ENCODE data around the gene PSME3IP1. TPM values are rescaled to one million over a fixed set of nuclear protein-coding genes. Genes with fewer than 3 reads are reported as not detected.

The PSME3IP1 gene
- total RNA-seq, 3 donors from 2014 or later (not counting 1 experiment from before 2014, with no cell fraction given) = 129 to 148 (median 133) TPM

- no peak overlapping the region for H3K27ac Mint-ChIP-seq
- H3K4me1 ChIP-seq (ENCODE audit: control insufficient read depth, insufficient read depth, low read length) = no peaks in the 10 kb centered on the region
- H3K27me3 Mint-ChIP-seq (ENCODE audit: low read depth in 2 of 2) = no peaks in the 10 kb centered on the region
- H3K4me1 Mint-ChIP-seq = no peaks in the 10 kb centered on the region
- DNase-seq (no peak), ATAC-seq (no peak)
- intact Hi-C loops (cut with micrococcal nuclease) = no loop called here
- no peak overlapping the region for H3K27ac ChIP-seq (ENCODE audit: low read length)
- WGBS (ENCODE audit: insufficient coverage) = 94% methylated on average over 3 of the region's 4 CpGs
- H3K9me3 Mint-ChIP-seq = no peaks in the 10 kb centered on the region
- TF ChIP-seq, protein P1, sequence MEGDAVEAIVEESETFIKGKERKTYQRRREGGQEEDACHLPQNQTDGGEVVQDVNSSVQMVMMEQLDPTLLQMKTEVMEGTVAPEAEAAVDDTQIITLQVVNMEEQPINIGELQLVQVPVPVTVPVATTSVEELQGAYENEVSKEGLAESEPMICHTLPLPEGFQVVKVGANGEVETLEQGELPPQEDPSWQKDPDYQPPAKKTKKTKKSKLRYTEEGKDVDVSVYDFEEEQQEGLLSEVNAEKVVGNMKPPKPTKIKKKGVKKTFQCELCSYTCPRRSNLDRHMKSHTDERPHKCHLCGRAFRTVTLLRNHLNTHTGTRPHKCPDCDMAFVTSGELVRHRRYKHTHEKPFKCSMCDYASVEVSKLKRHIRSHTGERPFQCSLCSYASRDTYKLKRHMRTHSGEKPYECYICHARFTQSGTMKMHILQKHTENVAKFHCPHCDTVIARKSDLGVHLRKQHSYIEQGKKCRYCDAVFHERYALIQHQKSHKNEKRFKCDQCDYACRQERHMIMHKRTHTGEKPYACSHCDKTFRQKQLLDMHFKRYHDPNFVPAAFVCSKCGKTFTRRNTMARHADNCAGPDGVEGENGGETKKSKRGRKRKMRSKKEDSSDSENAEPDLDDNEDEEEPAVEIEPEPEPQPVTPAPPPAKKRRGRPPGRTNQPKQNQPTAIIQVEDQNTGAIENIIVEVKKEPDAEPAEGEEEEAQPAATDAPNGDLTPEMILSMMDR (IDR thresholded peaks at IDR 0.05) = no peak
- no peak overlapping the region for H3K4me3 Mint-ChIP-seq
- H3K36me3 Mint-ChIP-seq = peaks cover 19% of the 10 kb centered on the region
- no peaks in the 10 kb centered on the region for H3K9me3 ChIP-seq (ENCODE audit: control insufficient read depth, insufficient read depth, low read length)
- H3K36me3 ChIP-seq (ENCODE audit: control insufficient read depth, insufficient read depth, low read length) = peaks cover 74% of the 10 kb centered on the region
- no peak overlapping the region for H3K4me3 ChIP-seq (ENCODE audit: low read length)
- no peaks in the 10 kb centered on the region for H3K27me3 ChIP-seq (ENCODE audit: control insufficient read depth, insufficient read depth, low read length)
Observed at GRCh38 chr16:57226701-57227621, 41.1 kb upstream of the PSME3IP1 start.

- no peak for ATAC-seq
- H3K4me3 ChIP-seq (ENCODE audit: low read length) = no peak overlapping the region
- no peaks in the 10 kb centered on the region for H3K4me1 ChIP-seq (ENCODE audit: control insufficient read depth, insufficient read depth, low read length)
- H3K36me3 Mint-ChIP-seq = peaks cover 14% of the 10 kb centered on the region
- no peaks in the 10 kb centered on the region for H3K27me3 Mint-ChIP-seq (ENCODE audit: low read depth in 2 of 2)
- intact Hi-C loops (cut with micrococcal nuclease) = no loop called here
- H3K27me3 ChIP-seq (ENCODE audit: control insufficient read depth, insufficient read depth, low read length) = no peaks in the 10 kb centered on the region
- WGBS (ENCODE audit: insufficient coverage) = 91% methylated on average over 7 of the region's 7 CpGs
- H3K27ac Mint-ChIP-seq = no peak overlapping the region
- H3K9me3 ChIP-seq (ENCODE audit: control insufficient read depth, insufficient read depth, low read length) = no peaks in the 10 kb centered on the region
- TF ChIP-seq, protein P1 (IDR thresholded peaks at IDR 0.05) = no peak
- H3K36me3 ChIP-seq (ENCODE audit: control insufficient read depth, insufficient read depth, low read length) = peaks cover 76% of the 10 kb centered on the region
- H3K4me3 Mint-ChIP-seq = no peak overlapping the region
- H3K9me3 Mint-ChIP-seq = no peaks in the 10 kb centered on the region
- DNase-seq = no peak
- H3K4me1 Mint-ChIP-seq = no peaks in the 10 kb centered on the region
- H3K27ac ChIP-seq (ENCODE audit: low read length) = no peak overlapping the region
Observed at GRCh38 chr16:57225978-57226377, 40.1 kb upstream of the PSME3IP1 start.

GRCh38 chr16:57224651-57225335, 39.0 kb upstream of the PSME3IP1 start:
- peaks cover 18% of the 10 kb centered on the region for H3K36me3 Mint-ChIP-seq
- no peaks in the 10 kb centered on the region for H3K9me3 Mint-ChIP-seq
- no peak overlapping the region for H3K4me3 Mint-ChIP-seq
- no peaks in the 10 kb centered on the region for H3K27me3 Mint-ChIP-seq (ENCODE audit: low read depth in 2 of 2)
- no peak overlapping the region for H3K27ac Mint-ChIP-seq
- H3K4me3 ChIP-seq (ENCODE audit: low read length) = no peak overlapping the region
- intact Hi-C loops (cut with micrococcal nuclease) = no loop called here
- no peaks in the 10 kb centered on the region for H3K4me1 ChIP-seq (ENCODE audit: control insufficient read depth, insufficient read depth, low read length)
- H3K9me3 ChIP-seq (ENCODE audit: control insufficient read depth, insufficient read depth, low read length) = no peaks in the 10 kb centered on the region
- no peak for ATAC-seq
- H3K36me3 ChIP-seq (ENCODE audit: control insufficient read depth, insufficient read depth, low read length) = peaks cover 75% of the 10 kb centered on the region
- no peak overlapping the region for H3K27ac ChIP-seq (ENCODE audit: low read length)
- TF ChIP-seq, protein P1 (IDR thresholded peaks at IDR 0.05) = no peak
- no peak for DNase-seq
- H3K27me3 ChIP-seq (ENCODE audit: control insufficient read depth, insufficient read depth, low read length) = no peaks in the 10 kb centered on the region
- 98% methylated on average over 6 of the region's 6 CpGs for WGBS (ENCODE audit: insufficient coverage)
- H3K4me1 Mint-ChIP-seq = no peaks in the 10 kb centered on the region

Data from natural killer cell (primary cell).